Parathyroid adenoma (tissue), 2 donors: ENCODE measurements around the gene WDR5.

Experiments used
- H2AFZ ChIP-seq: fragments of 300-600 bp; sonication (generic); one replicate; pipeline ENCODE4 v1.7.0; 2017; ENCODE audit warnings: antibody characterized with exemption, mild to moderate bottlenecking
- H3K27ac ChIP-seq: fragments of 300-600 bp; sonication (generic); one replicate; pipeline ENCODE4 v1.7.0; 2017
- H3K27me3 ChIP-seq: fragments of 300-600 bp; sonication (generic); one replicate; pipeline ENCODE4 v1.7.0; 2017; ENCODE audit warnings: low read length; ENCODE audit not compliant: control insufficient read depth, insufficient read depth
- H3K36me3 ChIP-seq: fragments of 300-600 bp; sonication (generic); one replicate; pipeline ENCODE4 v1.7.0; 2017; ENCODE audit warnings: low read length; ENCODE audit not compliant: control insufficient read depth, insufficient read depth
- H3K4me1 ChIP-seq: fragments of 300-600 bp; sonication (generic); one replicate; pipeline ENCODE4 v1.7.0; 2017; ENCODE audit warnings: control low read depth
- H3K4me2 ChIP-seq: fragments of 300-600 bp; sonication (generic); one replicate; pipeline ENCODE4 v1.7.0; 2017; ENCODE audit warnings: low read length
- H3K4me3 ChIP-seq: fragments of 300-600 bp; sonication (generic); one replicate; pipeline ENCODE4 v1.7.0; 2017; ENCODE audit warnings: low read depth, low read length
- H3K79me2 ChIP-seq: fragments of 300-600 bp; sonication (generic); one replicate; pipeline ENCODE4 v1.7.0; 2017; ENCODE audit warnings: control low read depth
- H3K9ac ChIP-seq: fragments of 300-600 bp; sonication (generic); one replicate; pipeline ENCODE4 v1.7.0; 2017; ENCODE audit warnings: mild to moderate bottlenecking
- H3K9me3 ChIP-seq: fragments of 300-600 bp; sonication (generic); one replicate; pipeline ENCODE4 v1.7.0; 2017; ENCODE audit warnings: low read length; ENCODE audit not compliant: control insufficient read depth
- TF ChIP-seq, protein P1 (sequence below): fragments of 300-600 bp; sonication (generic); IDR thresholded peaks from one replicate; pipeline ENCODE4 v1.7.0; 2017; ENCODE audit warnings: antibody characterized with exemption, mild to moderate bottlenecking
- donor health status: primary hyperparathyroidism.

Gene WDR5

GRCh38 chr9:134163371-134164196 lies 27.7 kb downstream of the WDR5 start:
- no peaks in the 10 kb centered on the region for H3K9me3 ChIP-seq
- no peak overlapping the region for H3K9ac ChIP-seq
- peak overlapping the region; percentile 83 for H2AFZ ChIP-seq
- no peak overlapping the region for H3K4me2 ChIP-seq
- no peaks in the 10 kb centered on the region for H3K79me2 ChIP-seq
- TF ChIP-seq, protein P1, sequence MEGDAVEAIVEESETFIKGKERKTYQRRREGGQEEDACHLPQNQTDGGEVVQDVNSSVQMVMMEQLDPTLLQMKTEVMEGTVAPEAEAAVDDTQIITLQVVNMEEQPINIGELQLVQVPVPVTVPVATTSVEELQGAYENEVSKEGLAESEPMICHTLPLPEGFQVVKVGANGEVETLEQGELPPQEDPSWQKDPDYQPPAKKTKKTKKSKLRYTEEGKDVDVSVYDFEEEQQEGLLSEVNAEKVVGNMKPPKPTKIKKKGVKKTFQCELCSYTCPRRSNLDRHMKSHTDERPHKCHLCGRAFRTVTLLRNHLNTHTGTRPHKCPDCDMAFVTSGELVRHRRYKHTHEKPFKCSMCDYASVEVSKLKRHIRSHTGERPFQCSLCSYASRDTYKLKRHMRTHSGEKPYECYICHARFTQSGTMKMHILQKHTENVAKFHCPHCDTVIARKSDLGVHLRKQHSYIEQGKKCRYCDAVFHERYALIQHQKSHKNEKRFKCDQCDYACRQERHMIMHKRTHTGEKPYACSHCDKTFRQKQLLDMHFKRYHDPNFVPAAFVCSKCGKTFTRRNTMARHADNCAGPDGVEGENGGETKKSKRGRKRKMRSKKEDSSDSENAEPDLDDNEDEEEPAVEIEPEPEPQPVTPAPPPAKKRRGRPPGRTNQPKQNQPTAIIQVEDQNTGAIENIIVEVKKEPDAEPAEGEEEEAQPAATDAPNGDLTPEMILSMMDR: no peak
- H3K4me1 ChIP-seq: no peaks in the 10 kb centered on the region
- peak overlapping the region; percentile 34 for H3K4me3 ChIP-seq
- H3K27ac ChIP-seq: no peak overlapping the region
- H3K36me3 ChIP-seq: no peaks in the 10 kb centered on the region
- no peaks in the 10 kb centered on the region for H3K27me3 ChIP-seq

DNA sequence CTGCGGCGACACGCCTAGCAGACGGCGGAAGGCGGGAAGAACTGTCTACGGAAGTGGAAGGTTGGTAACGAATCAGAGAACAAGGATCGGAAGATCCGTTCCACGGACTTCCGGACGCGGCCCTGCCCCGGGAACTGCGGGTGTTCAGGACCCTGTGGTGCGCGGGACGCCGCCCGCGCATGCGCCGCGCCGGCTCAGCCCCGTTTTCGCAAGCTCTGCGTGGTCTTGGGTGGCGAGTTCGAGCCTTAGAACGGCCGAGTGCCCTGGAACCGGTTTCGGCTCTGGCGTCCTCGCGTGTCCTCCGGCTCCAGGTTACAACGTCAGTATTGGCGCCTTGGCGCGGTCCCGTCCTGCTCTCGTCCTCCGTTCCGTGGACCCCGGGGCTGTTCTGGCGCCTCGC lies 29.0 kb downstream of the WDR5 start:
- no peak overlapping the region for H3K4me3 ChIP-seq
- TF ChIP-seq, protein P1: no peak

GRCh38 chr9:134165357-134166315 lies 29.8 kb downstream of the WDR5 start:
- no peaks in the 10 kb centered on the region for H3K79me2 ChIP-seq
- H3K9me3 ChIP-seq: no peaks in the 10 kb centered on the region
- no peaks in the 10 kb centered on the region for H3K27me3 ChIP-seq
- TF ChIP-seq, protein P1: no peak
- H3K36me3 ChIP-seq: no peaks in the 10 kb centered on the region
- no peak overlapping the region for H3K27ac ChIP-seq
- H3K9ac ChIP-seq: no peak overlapping the region
- no peak overlapping the region for H3K4me2 ChIP-seq
- no peak overlapping the region for H3K4me3 ChIP-seq
- no peak overlapping the region for H2AFZ ChIP-seq
- no peaks in the 10 kb centered on the region for H3K4me1 ChIP-seq

More for the DNA sequence above, 29.0 kb downstream of the WDR5 start:
- no peaks in the 10 kb centered on the region for H3K27me3 ChIP-seq
- H3K9me3 ChIP-seq: no peaks in the 10 kb centered on the region
- H2AFZ ChIP-seq: no peak overlapping the region
- no peak overlapping the region for H3K27ac ChIP-seq
- no peak overlapping the region for H3K9ac ChIP-seq
- no peaks in the 10 kb centered on the region for H3K4me1 ChIP-seq
- no peaks in the 10 kb centered on the region for H3K79me2 ChIP-seq
- no peaks in the 10 kb centered on the region for H3K36me3 ChIP-seq
- H3K4me2 ChIP-seq: no peak overlapping the region

GRCh38 chr9:134166374-134166773 lies 30.5 kb downstream of the WDR5 start:
- H3K27ac ChIP-seq: no peak overlapping the region
- H3K36me3 ChIP-seq: no peaks in the 10 kb centered on the region
- no peaks in the 10 kb centered on the region for H3K79me2 ChIP-seq
- H3K9me3 ChIP-seq: no peaks in the 10 kb centered on the region
- H3K27me3 ChIP-seq: no peaks in the 10 kb centered on the region
- H3K9ac ChIP-seq: no peak overlapping the region
- no peak overlapping the region for H2AFZ ChIP-seq
- no peak overlapping the region for H3K4me2 ChIP-seq
- no peaks in the 10 kb centered on the region for H3K4me1 ChIP-seq
- H3K4me3 ChIP-seq: no peak overlapping the region
- TF ChIP-seq, protein P1: no peak
